AG10803 (cell line): ENCODE measurements around the gene HOXB3.
A peak's percentile ranks its signal among the peaks of the same experiment; 100 is the strongest.

Experiments used
- DNase-seq: peaks from one replicate; pipeline ENCODE4 v3.0.0; 2010; ENCODE audit warnings: low read depth
- H3K4me3 ChIP-seq: 2 replicates; pipeline ENCODE4 v1.5.1; 2011; ENCODE audit warnings: mild to moderate bottlenecking, low read length, control low read depth
- CTCF ChIP-seq: conservative IDR thresholded peaks from 2 replicates; pipeline ENCODE4 v1.5.1; 2011; ENCODE audit warnings: mild to moderate bottlenecking, low read length, control low read depth, inconsistent platforms

Gene HOXB3

GRCh38 chr17:48584223-48584741 lies 5.8 kb downstream of the HOXB3 start:
- TF ChIP-seq CTCF = no peak
- H3K4me3 ChIP-seq = peak overlapping the region; percentile 82
- DNase-seq = peak; percentile 74

GRCh38 chr17:48583708-48584222 lies 6.3 kb downstream of the HOXB3 start:
- H3K4me3 ChIP-seq = peak overlapping the region; percentile 82
- DNase-seq = no peak
- no peak for TF ChIP-seq CTCF

GRCh38 chr17:48582750-48583069 lies 7.3 kb downstream of the HOXB3 start:
- no peak for DNase-seq
- H3K4me3 ChIP-seq = peak overlapping the region; percentile 82
- TF ChIP-seq CTCF = no peak

- TF ChIP-seq CTCF = no peak
- peak overlapping the region; percentile 82 for H3K4me3 ChIP-seq
- DNase-seq = no peak
Measured at GRCh38 chr17:48579760-48580554, 10.1 kb downstream of the HOXB3 start.

GRCh38 chr17:48579471-48579759 lies 10.6 kb downstream of the HOXB3 start:
- no peak for DNase-seq
- peak overlapping the region; percentile 82 for H3K4me3 ChIP-seq
- no peak for TF ChIP-seq CTCF

- peak overlapping the region; percentile 82 for H3K4me3 ChIP-seq
- TF ChIP-seq CTCF = no peak
- DNase-seq = no peak
Measured at GRCh38 chr17:48578616-48579470, 11.2 kb downstream of the HOXB3 start.
